DOHH2 (cell line): ENCODE results near the gene MDN1.

Source experiments
- H3F3A ChIP-seq: fragments of 200-600 bp; sonication (generic), shearing (Covaris generic); 2 replicates; pipeline ENCODE4 v1.6.0; 2016; ENCODE audit warnings: antibody characterized with exemption, mild to moderate bottlenecking; ENCODE audit not compliant: control insufficient read depth, insufficient read depth
- H3K27ac ChIP-seq: fragments of 200-600 bp; sonication (generic); 2 replicates; pipeline ENCODE4 v1.5.1; 2014; ENCODE audit warnings: low read depth, mild to moderate bottlenecking, low read length, moderate library complexity
- H3K27me3 ChIP-seq: fragments of 200-600 bp; sonication (generic); 2 replicates; pipeline ENCODE4 v1.6.1; 2014; ENCODE audit warnings: mild to moderate bottlenecking, low read length, mixed read lengths; ENCODE audit not compliant: control insufficient read depth
- H3K36me3 ChIP-seq: fragments of 200-600 bp; sonication (generic); 2 replicates; pipeline ENCODE4 v1.6.1; 2014; ENCODE audit warnings: mild to moderate bottlenecking, low read length, moderate library complexity, mixed read lengths; ENCODE audit not compliant: control insufficient read depth
- H3K4me1 ChIP-seq: fragments of 200-600 bp; sonication (generic); 2 replicates; pipeline ENCODE4 v1.6.1; 2014; ENCODE audit warnings: mild to moderate bottlenecking, low read length, mixed read lengths; ENCODE audit not compliant: control insufficient read depth
- H3K4me2 ChIP-seq: fragments of 200-600 bp; sonication (generic); 2 replicates; pipeline ENCODE4 v1.6.0; 2014; ENCODE audit warnings: mild to moderate bottlenecking, low read length, moderate library complexity
- H3K4me3 ChIP-seq: fragments of 200-600 bp; sonication (generic); 2 replicates; pipeline ENCODE4 v1.5.1; 2014; ENCODE audit warnings: mild to moderate bottlenecking, low read length, mixed read lengths
- H3K79me2 ChIP-seq: fragments of 200-600 bp; sonication (generic); 2 replicates; pipeline ENCODE4 v1.6.1; 2014; ENCODE audit warnings: mild to moderate bottlenecking, low read length, mixed read lengths; ENCODE audit not compliant: control insufficient read depth
- H3K9me2 ChIP-seq: fragments of 200-600 bp; sonication (generic); replicated peaks from 2 replicates; pipeline ENCODE4 v1.6.1; 2014; ENCODE audit warnings: mild to moderate bottlenecking, low read length, mixed read lengths; ENCODE audit not compliant: control insufficient read depth
- H3K9me3 ChIP-seq: fragments of 200-600 bp; sonication (generic); 2 replicates; pipeline ENCODE4 v1.6.1; 2014; ENCODE audit warnings: antibody characterized with exemption, low read length, mixed read lengths; ENCODE audit not compliant: control insufficient read depth, insufficient read depth
- H4K20me1 ChIP-seq: fragments of 200-600 bp; sonication (generic); 2 replicates; pipeline ENCODE4 v1.6.0; 2014; ENCODE audit warnings: low read depth, mild to moderate bottlenecking, antibody characterized with exemption, low read length, moderate library complexity; ENCODE audit not compliant: control insufficient read depth, insufficient read depth
- EZH2phosphoT487 ChIP-seq: fragments of 200-600 bp; sonication (generic); IDR thresholded peaks from 2 replicates; pipeline ENCODE4 v1.6.1; 2017; ENCODE audit warnings: borderline replicate concordance, mild to moderate bottlenecking, antibody characterized with exemption, low read length, moderate library complexity, mixed read lengths
- TF ChIP-seq, protein P1 (sequence below): fragments of 200-600 bp; sonication (generic); IDR thresholded peaks from one replicate; pipeline ENCODE4 v1.5.1; 2014; ENCODE audit warnings: antibody characterized with exemption, mild to moderate bottlenecking, low read depth, low read length; ENCODE audit not compliant: poor library complexity, severe bottlenecking

Gene MDN1

DNA sequence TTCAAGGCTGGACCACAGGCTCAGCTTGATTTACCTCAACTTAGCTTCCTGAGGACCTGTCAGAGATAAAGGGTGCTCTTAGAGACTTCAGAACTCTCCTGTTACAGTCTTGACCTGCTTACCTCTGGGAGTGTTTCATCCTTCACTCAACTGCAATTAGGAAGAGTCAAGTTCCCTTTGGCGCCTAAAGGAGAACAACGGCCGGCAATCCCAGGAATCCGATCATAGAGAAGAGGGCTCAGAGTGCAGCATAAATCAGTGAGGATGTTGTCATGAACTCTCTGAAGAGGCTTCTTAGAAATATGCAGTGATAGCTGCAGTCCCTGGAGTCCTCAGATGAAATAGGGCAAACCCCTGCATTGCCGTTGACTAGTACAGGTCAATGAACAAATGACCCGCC lies 217.4 kb downstream of the MDN1 start:
- TF ChIP-seq EZH2phosphoT487, result no peak
- TF ChIP-seq, protein P1, sequence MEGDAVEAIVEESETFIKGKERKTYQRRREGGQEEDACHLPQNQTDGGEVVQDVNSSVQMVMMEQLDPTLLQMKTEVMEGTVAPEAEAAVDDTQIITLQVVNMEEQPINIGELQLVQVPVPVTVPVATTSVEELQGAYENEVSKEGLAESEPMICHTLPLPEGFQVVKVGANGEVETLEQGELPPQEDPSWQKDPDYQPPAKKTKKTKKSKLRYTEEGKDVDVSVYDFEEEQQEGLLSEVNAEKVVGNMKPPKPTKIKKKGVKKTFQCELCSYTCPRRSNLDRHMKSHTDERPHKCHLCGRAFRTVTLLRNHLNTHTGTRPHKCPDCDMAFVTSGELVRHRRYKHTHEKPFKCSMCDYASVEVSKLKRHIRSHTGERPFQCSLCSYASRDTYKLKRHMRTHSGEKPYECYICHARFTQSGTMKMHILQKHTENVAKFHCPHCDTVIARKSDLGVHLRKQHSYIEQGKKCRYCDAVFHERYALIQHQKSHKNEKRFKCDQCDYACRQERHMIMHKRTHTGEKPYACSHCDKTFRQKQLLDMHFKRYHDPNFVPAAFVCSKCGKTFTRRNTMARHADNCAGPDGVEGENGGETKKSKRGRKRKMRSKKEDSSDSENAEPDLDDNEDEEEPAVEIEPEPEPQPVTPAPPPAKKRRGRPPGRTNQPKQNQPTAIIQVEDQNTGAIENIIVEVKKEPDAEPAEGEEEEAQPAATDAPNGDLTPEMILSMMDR, result no peak
- H3K9me3 ChIP-seq, result no peaks in the 10 kb centered on the region
- no peak overlapping the region for H3K4me2 ChIP-seq
- H3F3A ChIP-seq, result no peaks in the 10 kb centered on the region
- H3K79me2 ChIP-seq, result no peaks in the 10 kb centered on the region
- H3K9me2 ChIP-seq, result no peaks in the 10 kb centered on the region
- H4K20me1 ChIP-seq, result no peaks in the 10 kb centered on the region
- H3K27me3 ChIP-seq, result no peaks in the 10 kb centered on the region
- no peak overlapping the region for H3K27ac ChIP-seq
- H3K4me3 ChIP-seq, result no peak overlapping the region
- no peaks in the 10 kb centered on the region for H3K4me1 ChIP-seq
- no peaks in the 10 kb centered on the region for H3K36me3 ChIP-seq

GRCh38 chr6:89599727-89600126 lies 219.9 kb downstream of the MDN1 start:
- Histone ChIP-seq H3K27me3 (no peaks in the 10 kb centered on the region), H3K4me2 (no peak overlapping the region), H3K4me1 (peaks cover 10% of the 10 kb centered on the region), H3K27ac (no peak overlapping the region), H3F3A (no peaks in the 10 kb centered on the region), H4K20me1 (no peaks in the 10 kb centered on the region), H3K36me3 (no peaks in the 10 kb centered on the region), H3K4me3 (no peak overlapping the region), H3K9me2 (no peaks in the 10 kb centered on the region), H3K9me3 (no peaks in the 10 kb centered on the region), H3K79me2 (no peaks in the 10 kb centered on the region)
- TF ChIP-seq EZH2phosphoT487, result no peak
- TF ChIP-seq, protein P1, result no peak

GRCh38 chr6:89597988-89598387 lies 221.6 kb downstream of the MDN1 start:
- peaks cover 10% of the 10 kb centered on the region for H3K4me1 ChIP-seq
- no peaks in the 10 kb centered on the region for H3K9me3 ChIP-seq
- H3K27me3 ChIP-seq, result no peaks in the 10 kb centered on the region
- H3K27ac ChIP-seq, result no peak overlapping the region
- no peaks in the 10 kb centered on the region for H3K36me3 ChIP-seq
- TF ChIP-seq, protein P1, result peak; percentile 32
- no peak for TF ChIP-seq EZH2phosphoT487
- no peaks in the 10 kb centered on the region for H3K79me2 ChIP-seq
- H3K9me2 ChIP-seq, result no peaks in the 10 kb centered on the region
- no peak overlapping the region for H3K4me3 ChIP-seq
- no peaks in the 10 kb centered on the region for H3F3A ChIP-seq
- H4K20me1 ChIP-seq, result no peaks in the 10 kb centered on the region
- H3K4me2 ChIP-seq, result 0 out of 2 replicates have a peak overlapping the region, but pooled peaks have one; percentile 9
